H1 (cell line): ENCODE data around the gene GPC6. TPM values are rescaled to one million over a fixed set of nuclear protein-coding genes. Genes with fewer than 3 reads are reported as not detected.

Experiments
- CHD2 ChIP-seq: IDR thresholded peaks from 2 replicates; pipeline ENCODE4 v1.6.1; 2012; ENCODE audit warnings: low read length, improper control_type of control experiment
- CREB1 ChIP-seq: IDR thresholded peaks from 2 replicates; pipeline ENCODE4 v1.6.1; 2012; ENCODE audit warnings: inconsistent platforms
- POLR2AphosphoS5 ChIP-seq: IDR thresholded peaks from 2 replicates; pipeline ENCODE4 v1.6.1; 2011; ENCODE audit warnings: low read depth, low read length
- RAD21 ChIP-seq, 2 experiments: IDR thresholded peaks in 1 of 2; conservative IDR thresholded peaks in 1 of 2; 2 replicates each; pipeline ENCODE4 v1.6.1; 2011; ENCODE audit warnings: low read depth in 2 of 2, low read length in 2 of 2, improper control_type of control experiment in 1 of 2, inconsistent platforms in 1 of 2, mild to moderate bottlenecking in 1 of 2, moderate library complexity in 1 of 2
- SAP30 ChIP-seq: fragments of 300-600 bp; sonication (generic); IDR thresholded peaks from 2 replicates; pipeline ENCODE4 v1.7.1; 2012; ENCODE audit warnings: low read length, moderate library complexity, mild to moderate bottlenecking, inconsistent platforms; ENCODE audit not compliant: insufficient read depth, insufficient replicate concordance
- ZNF274 ChIP-seq: IDR thresholded peaks from 2 replicates; pipeline ENCODE4 v1.7.0; 2012; ENCODE audit warnings: low read length, borderline replicate concordance; ENCODE audit errors: extremely low read depth
- polyA plus RNA-seq, 7 experiments: library from polyadenylated mRNA; depleted of rRNA in 3 of 7; stranded (reverse) in 5 of 7; unstranded in 2 of 7; fragments of >200 nt in 5 of 7; fragments of 200-250 nt in 2 of 7; gene quantifications; 1 replicate in 5 of 7; 2 replicates in 1 of 7; 4 replicates in 1 of 7; pipeline versions ENCODE4 v1.2.1 to v1.2.3, GENCODE V29; 2011 to 2013; ENCODE audit warnings: missing spikeins in 2 of 7, mixed read lengths in 2 of 7
- total RNA-seq: library from RNA; stranded (reverse); fragmentation: NEBNext Ultra II Directional; extraction: Animal tissue kit (Norgen Biotek cat#: 25700); gene quantifications from 2 replicates; pipeline ENCODE4 v1.2.1, GENCODE V29; 2021

The GPC6 gene
- total and polyA plus RNA-seq, 2 of the 8 experiments (the other 6 are each of a cell fraction or from before 2014, with no cell fraction given) = 5.4 to 12.0 TPM

DNA sequence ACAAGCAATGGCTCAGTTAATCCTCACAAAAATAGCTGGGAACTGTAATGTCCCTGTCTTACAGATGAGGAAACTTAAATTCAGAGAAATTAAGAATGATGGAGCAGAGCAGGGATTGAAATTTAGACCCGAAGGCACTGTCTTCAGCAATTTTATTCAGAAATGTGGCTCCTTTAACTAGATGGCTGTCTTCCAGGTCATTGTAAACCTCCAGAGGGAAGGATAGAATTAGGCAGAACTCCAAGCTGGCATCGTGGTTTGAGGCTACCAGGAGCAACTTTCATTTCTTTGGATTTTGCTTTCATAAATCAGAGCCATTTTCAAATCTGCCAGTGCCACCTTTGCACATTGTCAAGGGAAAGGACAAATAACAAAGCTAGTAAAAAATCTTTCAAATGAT lies 913.9 kb downstream of the GPC6 start (continued):
- no peak for TF ChIP-seq CREB1
- no peak for TF ChIP-seq SAP30
- TF ChIP-seq ZNF274 = no peak
- TF ChIP-seq POLR2AphosphoS5 = no peak
- no peak for TF ChIP-seq CHD2
- TF ChIP-seq RAD21 (IDR thresholded peaks at IDR 0.05 in 1 of 2, conservative IDR thresholded peaks at IDR 0.05 in 1 of 2; ENCODE audit: low read depth in 2 of 2, low read length in 2 of 2) = no peak
- TF ChIP-seq, all 59 proteins: peak for 0
